Hepatocyte (in vitro differentiated cells): ENCODE results near the gene RAB1B. TPM values are rescaled to one million over a fixed set of nuclear protein-coding genes. Genes with fewer than 3 reads are reported as not detected.

ENCODE experiments used
- DNase-seq: peaks from one replicate; pipeline ENCODE4 v3.0.0-alpha.2; 2016; ENCODE audit warnings: low spot score
- H2AFZ ChIP-seq: fragments of 200-600 bp; sonication (generic); 2 replicates; pipeline ENCODE4 v1.6.0; 2016; ENCODE audit warnings: antibody characterized with exemption, mild to moderate bottlenecking
- H3K27ac ChIP-seq: fragments of 200-600 bp; sonication (generic); 2 replicates; pipeline ENCODE4 v1.5.1; 2016; ENCODE audit warnings: mild to moderate bottlenecking
- H3K27me3 ChIP-seq: fragments of 200-600 bp; sonication (generic); 2 replicates; pipeline ENCODE4 v1.6.1; 2016
- H3K36me3 ChIP-seq: fragments of 200-600 bp; sonication (generic); replicated peaks from 2 replicates; pipeline ENCODE4 v1.5.1; 2016; ENCODE audit warnings: low read depth; ENCODE audit not compliant: insufficient read depth
- H3K4me1 ChIP-seq: fragments of 200-600 bp; sonication (generic); 2 replicates; pipeline ENCODE4 v1.5.1; 2016; ENCODE audit warnings: mild to moderate bottlenecking, moderate library complexity; ENCODE audit not compliant: insufficient read depth
- H3K4me2 ChIP-seq: fragments of 200-600 bp; sonication (generic); 2 replicates; pipeline ENCODE4 v1.6.0; 2016
- H3K4me3 ChIP-seq: fragments of 200-600 bp; sonication (generic); 2 replicates; pipeline ENCODE4 v1.5.1; 2016; ENCODE audit warnings: mild to moderate bottlenecking
- H3K79me2 ChIP-seq: fragments of 200-600 bp; sonication (generic); 2 replicates; pipeline ENCODE4 v1.6.0; 2017; ENCODE audit warnings: mild to moderate bottlenecking
- H3K9me2 ChIP-seq: fragments of 200-600 bp; sonication (generic); replicated peaks from 2 replicates; pipeline ENCODE4 v1.6.0; 2017; ENCODE audit warnings: mild to moderate bottlenecking; ENCODE audit not compliant: insufficient read depth
- H3K9me3 ChIP-seq: fragments of 200-600 bp; sonication (generic); 2 replicates; pipeline ENCODE4 v1.5.1; 2016; ENCODE audit warnings: low read depth, mild to moderate bottlenecking
- H4K20me1 ChIP-seq: fragments of 200-600 bp; sonication (generic); 2 replicates; pipeline ENCODE4 v1.6.0; 2016; ENCODE audit warnings: mild to moderate bottlenecking; ENCODE audit not compliant: insufficient read depth, poor library complexity, severe bottlenecking
- EZH2 ChIP-seq: fragments of 200-600 bp; sonication (generic); IDR thresholded peaks from 2 replicates; pipeline ENCODE4 v1.6.1; 2016; ENCODE audit warnings: antibody characterized with exemption, mild to moderate bottlenecking, borderline replicate concordance
- EZH2phosphoT487 ChIP-seq: fragments of 200-600 bp; sonication (generic); IDR thresholded peaks from one replicate; pipeline ENCODE4 v1.6.1; 2018; ENCODE audit warnings: antibody characterized with exemption, mild to moderate bottlenecking, low read depth, moderate library complexity; ENCODE audit not compliant: unreplicated experiment, severe bottlenecking
- WGBS: methylation state at CpG from one replicate; pipeline ENCODE4 v1.1.6; 2016; ENCODE audit warnings: low lambda C conversion rate; ENCODE audit errors: missing lambda C conversion rate; 5-methylcytosine and 5-hydroxymethylcytosine counted together
- polyA plus RNA-seq: library from polyadenylated mRNA; unstranded; fragments of >200 nt; fragmentation: Nextera tagmentation; extraction: Ambion mirVana; gene quantifications from 2 replicates; pipeline ENCODE4 v1.2.1, GENCODE V29; 2016
- total RNA-seq: library from RNA; depleted of rRNA; stranded (reverse); fragments of >200 nt; gene quantifications from 2 replicates; pipeline ENCODE4 v1.2.3, GENCODE V29; 2014
- TF ChIP-seq, protein P1 (sequence below): fragments of 200-600 bp; sonication (generic); IDR thresholded peaks from 2 replicates; pipeline ENCODE4 v1.5.1; 2016; ENCODE audit warnings: antibody characterized with exemption, mild to moderate bottlenecking; ENCODE audit not compliant: poor library complexity

The RAB1B gene
- total and polyA plus RNA-seq, 2 experiments from 2014 or later = 19.9 to 88.4 TPM

- TF ChIP-seq EZH2 (no peak), EZH2phosphoT487 (no peak)
- TF ChIP-seq, protein P1, sequence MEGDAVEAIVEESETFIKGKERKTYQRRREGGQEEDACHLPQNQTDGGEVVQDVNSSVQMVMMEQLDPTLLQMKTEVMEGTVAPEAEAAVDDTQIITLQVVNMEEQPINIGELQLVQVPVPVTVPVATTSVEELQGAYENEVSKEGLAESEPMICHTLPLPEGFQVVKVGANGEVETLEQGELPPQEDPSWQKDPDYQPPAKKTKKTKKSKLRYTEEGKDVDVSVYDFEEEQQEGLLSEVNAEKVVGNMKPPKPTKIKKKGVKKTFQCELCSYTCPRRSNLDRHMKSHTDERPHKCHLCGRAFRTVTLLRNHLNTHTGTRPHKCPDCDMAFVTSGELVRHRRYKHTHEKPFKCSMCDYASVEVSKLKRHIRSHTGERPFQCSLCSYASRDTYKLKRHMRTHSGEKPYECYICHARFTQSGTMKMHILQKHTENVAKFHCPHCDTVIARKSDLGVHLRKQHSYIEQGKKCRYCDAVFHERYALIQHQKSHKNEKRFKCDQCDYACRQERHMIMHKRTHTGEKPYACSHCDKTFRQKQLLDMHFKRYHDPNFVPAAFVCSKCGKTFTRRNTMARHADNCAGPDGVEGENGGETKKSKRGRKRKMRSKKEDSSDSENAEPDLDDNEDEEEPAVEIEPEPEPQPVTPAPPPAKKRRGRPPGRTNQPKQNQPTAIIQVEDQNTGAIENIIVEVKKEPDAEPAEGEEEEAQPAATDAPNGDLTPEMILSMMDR = no peak
- Histone ChIP-seq H3K4me2 (no peak overlapping the region), H2AFZ (no peak overlapping the region), H3K4me1 (peaks cover 3% of the 10 kb centered on the region), H3K9me2 (no peaks in the 10 kb centered on the region), H3K27me3 (no peaks in the 10 kb centered on the region), H3K9me3 (no peaks in the 10 kb centered on the region), H3K27ac (no peak overlapping the region), H4K20me1 (peaks cover 3% of the 10 kb centered on the region), H3K79me2 (peaks cover 14% of the 10 kb centered on the region), H3K36me3 (no peaks in the 10 kb centered on the region), H3K4me3 (no peak overlapping the region)
- no peak for DNase-seq
- 93% methylated on average over 8 of the region's 8 CpGs for WGBS
These were observed 4.1 kb upstream of the RAB1B start for GRCh38 chr11:66264383-66264782.

DNA sequence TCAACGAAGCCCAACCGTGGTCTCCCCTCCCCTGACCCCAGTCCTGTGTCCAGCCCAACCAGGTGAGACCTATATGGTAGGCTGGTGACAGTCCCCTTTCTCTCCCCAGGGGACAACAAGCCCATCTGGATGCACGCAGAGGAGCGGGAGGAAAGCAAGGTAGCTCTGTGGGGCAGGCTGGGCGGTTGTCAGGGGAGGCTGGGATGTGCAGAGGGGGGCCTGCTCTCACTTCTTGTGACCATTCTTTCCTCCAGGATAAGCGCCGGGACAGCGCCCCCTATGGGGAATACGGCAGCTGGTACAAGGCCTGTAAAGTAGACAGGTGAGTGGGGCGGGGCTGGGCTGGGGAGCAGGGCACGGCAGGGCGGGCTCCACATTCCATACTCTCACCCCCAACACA, 3.5 kb upstream of the RAB1B start:
- Histone ChIP-seq H3K4me1 (peaks cover 8% of the 10 kb centered on the region), H3K79me2 (peaks cover 14% of the 10 kb centered on the region), H3K9me3 (no peaks in the 10 kb centered on the region), H3K36me3 (no peaks in the 10 kb centered on the region), H3K9me2 (no peaks in the 10 kb centered on the region), H3K27me3 (no peaks in the 10 kb centered on the region), H2AFZ (no peak overlapping the region), H4K20me1 (peaks cover 9% of the 10 kb centered on the region), H3K4me2 (no peak overlapping the region), H3K4me3 (no peak overlapping the region), H3K27ac (no peak overlapping the region)
- no peak for DNase-seq
- 82% methylated on average over 12 of the region's 12 CpGs for WGBS
- TF ChIP-seq, protein P1 = peak; percentile 21
- TF ChIP-seq EZH2phosphoT487 = no peak

DNA sequence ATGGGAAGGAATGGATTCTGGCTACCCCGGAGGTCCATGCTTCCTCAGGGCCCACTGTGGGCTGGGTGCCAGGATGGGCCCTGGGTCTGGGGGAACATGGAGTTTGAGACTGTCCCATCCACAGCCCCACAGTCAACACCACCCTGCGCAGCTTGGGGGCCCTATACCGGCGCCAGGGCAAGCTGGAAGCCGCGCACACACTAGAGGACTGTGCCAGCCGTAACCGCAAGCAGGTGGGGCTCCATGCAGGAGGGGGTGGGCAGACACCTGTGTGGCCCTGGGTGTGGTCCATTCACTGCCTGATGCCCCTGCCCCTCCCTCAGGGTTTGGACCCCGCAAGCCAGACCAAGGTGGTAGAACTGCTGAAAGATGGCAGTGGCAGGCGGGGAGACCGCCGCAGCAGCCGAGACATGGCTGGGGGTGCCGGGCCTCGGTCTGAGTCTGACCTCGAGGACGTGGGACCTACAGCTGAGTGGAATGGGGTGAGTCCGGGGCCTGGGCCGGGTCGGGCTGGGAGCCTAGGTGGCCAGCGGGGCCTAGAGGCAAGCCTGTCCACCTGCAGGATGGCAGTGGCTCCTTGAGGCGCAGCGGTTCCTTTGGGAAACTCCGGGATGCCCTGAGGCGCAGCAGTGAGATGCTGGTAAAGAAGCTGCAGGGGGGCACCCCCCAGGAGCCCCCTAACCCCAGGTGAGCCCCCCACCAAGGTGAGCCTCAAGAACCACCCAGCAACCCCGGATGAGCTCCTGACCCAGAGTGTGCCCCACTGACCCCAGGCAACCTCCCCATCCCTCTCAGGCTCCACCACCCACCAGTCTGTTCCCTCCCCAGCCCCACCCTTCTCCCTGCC, 2.7 kb upstream of the RAB1B start:
- TF ChIP-seq EZH2phosphoT487 (no peak), EZH2 (no peak)
- TF ChIP-seq, protein P1 = no peak
- Histone ChIP-seq H2AFZ (no peak overlapping the region), H3K36me3 (no peaks in the 10 kb centered on the region), H3K4me2 (no peak overlapping the region), H3K4me1 (peaks cover 11% of the 10 kb centered on the region), H3K4me3 (no peak overlapping the region), H3K79me2 (peaks cover 21% of the 10 kb centered on the region), H3K27me3 (no peaks in the 10 kb centered on the region), H3K27ac (no peak overlapping the region), H4K20me1 (peaks cover 16% of the 10 kb centered on the region), H3K9me2 (no peaks in the 10 kb centered on the region), H3K9me3 (no peaks in the 10 kb centered on the region)
- WGBS = 99% methylated on average over 25 of the region's 26 CpGs
- DNase-seq = no peak
